Trophoblast cell (in vitro differentiated cells and primary cell): ENCODE results near the gene WNT5A.

ENCODE experiments used
- DNase-seq, 2 donors: peaks; one replicate each; pipeline ENCODE4 v3.0.0-alpha.2; 2016
- H2AFZ ChIP-seq: 2 replicates; pipeline ENCODE4 v1.6.1; 2013; ENCODE audit warnings: low read length, moderate library complexity, mild to moderate bottlenecking; ENCODE audit not compliant: insufficient read depth, poor library complexity
- H2AK5ac ChIP-seq: 2 replicates; pipeline ENCODE4 v1.6.1; 2013; ENCODE audit warnings: mild to moderate bottlenecking, low read length
- H2BK120ac ChIP-seq: 2 replicates; pipeline ENCODE4 v1.6.1; 2013; ENCODE audit warnings: low read length, mild to moderate bottlenecking, moderate library complexity; ENCODE audit not compliant: insufficient read depth, poor library complexity
- H2BK12ac ChIP-seq: 2 replicates; pipeline ENCODE4 v1.6.1; 2013; ENCODE audit warnings: mild to moderate bottlenecking, low read length, moderate library complexity
- H2BK5ac ChIP-seq: 2 replicates; pipeline ENCODE4 v1.6.1; 2013; ENCODE audit warnings: low read length, low read depth, moderate library complexity, mild to moderate bottlenecking; ENCODE audit not compliant: poor library complexity
- H3K14ac ChIP-seq: 2 replicates; pipeline ENCODE4 v1.6.1; 2013; ENCODE audit warnings: mild to moderate bottlenecking, low read length
- H3K18ac ChIP-seq: 2 replicates; pipeline ENCODE4 v1.6.1; 2013; ENCODE audit warnings: mild to moderate bottlenecking, low read length
- H3K23ac ChIP-seq: 2 replicates; pipeline ENCODE4 v1.6.1; 2013; ENCODE audit warnings: low read length
- H3K27ac ChIP-seq: 2 replicates; pipeline ENCODE4 v1.5.1; 2013; ENCODE audit warnings: low read depth, mild to moderate bottlenecking, inconsistent platforms, low read length, moderate library complexity
- H3K27me3 ChIP-seq: 2 replicates; pipeline ENCODE4 v1.6.1; 2013; ENCODE audit warnings: inconsistent platforms, mild to moderate bottlenecking, low read length, moderate library complexity; ENCODE audit not compliant: insufficient read depth
- H3K36me3 ChIP-seq, 2 experiments: 1 replicate in 1 of 2; 2 replicates in 1 of 2; pipeline ENCODE4 v1.6.1; 2013; ENCODE audit warnings: low read length in 2 of 2, mild to moderate bottlenecking in 2 of 2, moderate library complexity in 1 of 2; ENCODE audit not compliant: insufficient read depth in 2 of 2, control insufficient read depth in 1 of 2
- H3K4ac ChIP-seq: 2 replicates; pipeline ENCODE4 v1.6.1; 2013; ENCODE audit warnings: low read depth, mild to moderate bottlenecking, low read length, moderate library complexity
- H3K4me1 ChIP-seq, 2 experiments: 1 replicate in 1 of 2; 2 replicates in 1 of 2; pipeline ENCODE4 v1.6.1; 2013; ENCODE audit warnings: low read length in 2 of 2, mild to moderate bottlenecking in 2 of 2, moderate library complexity in 1 of 2; ENCODE audit not compliant: insufficient read depth in 2 of 2, control insufficient read depth in 1 of 2
- H3K4me2 ChIP-seq: 2 replicates; pipeline ENCODE4 v1.6.1; 2013; ENCODE audit warnings: inconsistent platforms, mild to moderate bottlenecking, low read length, moderate library complexity
- H3K4me3 ChIP-seq: 2 replicates; pipeline ENCODE4 v1.5.1; 2013; ENCODE audit warnings: mild to moderate bottlenecking, low read depth, low read length, inconsistent platforms
- H3K79me1 ChIP-seq: one replicate; pipeline ENCODE4 v1.6.1; 2013; ENCODE audit warnings: low read length
- H3K79me2 ChIP-seq: 2 replicates; pipeline ENCODE4 v1.6.1; 2013; ENCODE audit warnings: low read length, mild to moderate bottlenecking; ENCODE audit not compliant: control insufficient read depth, insufficient read depth, poor library complexity
- H3K9ac ChIP-seq: 2 replicates; pipeline ENCODE4 v1.6.1; 2013; ENCODE audit warnings: mild to moderate bottlenecking, low read length
- H3K9me3 ChIP-seq: 2 replicates; pipeline ENCODE4 v1.6.1; 2013; ENCODE audit warnings: low read depth, mild to moderate bottlenecking, control low read depth, inconsistent platforms, low read length; ENCODE audit not compliant: insufficient read depth
- H4K12ac ChIP-seq: 2 replicates; pipeline ENCODE4 v1.6.1; 2013; ENCODE audit warnings: low read depth, mild to moderate bottlenecking, low read length, moderate library complexity
- H4K8ac ChIP-seq: 2 replicates; pipeline ENCODE4 v1.6.1; 2013; ENCODE audit warnings: low read depth, mild to moderate bottlenecking, low read length, moderate library complexity
- H4K91ac ChIP-seq: one replicate; pipeline ENCODE4 v1.6.1; 2013; ENCODE audit warnings: low read depth, mild to moderate bottlenecking, low read length, moderate library complexity
- WGBS: extraction: QIAGEN DNeasy Blood & Tissue Kit; methylation state at CpG from one replicate; pipeline ENCODE4 v1.1.7; 2013; ENCODE audit warnings: missing lambda C conversion rate; ENCODE audit not compliant: insufficient read length, insufficient coverage; ENCODE audit errors: extremely low coverage; 5-methylcytosine and 5-hydroxymethylcytosine counted together

The WNT5A gene

DNA sequence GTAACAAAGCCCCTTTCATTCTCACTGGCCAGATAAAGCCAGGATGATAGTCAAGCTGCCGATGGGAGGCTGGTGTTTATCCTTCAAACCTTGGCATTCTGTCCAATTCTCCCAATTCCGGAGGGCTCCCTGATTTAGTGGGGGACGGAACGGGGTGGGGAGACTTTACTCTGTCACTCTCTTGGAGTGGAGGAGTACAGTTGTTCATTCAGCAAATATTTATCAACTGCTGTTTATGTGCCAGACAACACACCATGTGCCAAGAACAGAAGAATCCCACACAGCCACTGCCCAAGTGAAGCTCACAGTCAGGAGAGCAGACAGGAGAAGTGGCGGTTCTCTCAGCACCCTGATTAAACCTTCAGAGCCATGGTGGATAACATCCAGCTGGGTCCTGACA, 63.3 kb downstream of the WNT5A start:
- Histone ChIP-seq H3K79me2 (no peaks in the 10 kb centered on the region), H2BK120ac (no peak overlapping the region), H3K4me3 (no peak overlapping the region), H2BK5ac (no peak overlapping the region), H3K4ac (no peak overlapping the region), H2BK12ac (no peak overlapping the region), H2AFZ (no peak overlapping the region), H4K91ac (peak overlapping the region; percentile 25), H3K14ac (no peak overlapping the region), H3K79me1 (peaks cover 4% of the 10 kb centered on the region), H3K9ac (no peak overlapping the region), H4K8ac (no peak overlapping the region), H3K9me3 (no peaks in the 10 kb centered on the region), H4K12ac (no peak overlapping the region), H3K27ac (no peak overlapping the region), H3K36me3 (no peaks in the 10 kb centered on the region), H3K27me3 (no peaks in the 10 kb centered on the region), H3K23ac (no peak overlapping the region), H2AK5ac (no peak overlapping the region), H3K4me1 (peaks cover 3 to 6% of the 10 kb centered on the region in 2 experiments), H3K18ac (no peak overlapping the region), H3K4me2 (no peak overlapping the region)
- no CpG with 5 or more reads among the region's 5 CpGs for WGBS
- DNase-seq = no peak

- no peak overlapping the region for H2BK5ac ChIP-seq
- no peak overlapping the region for H4K8ac ChIP-seq
- H2BK120ac ChIP-seq = no peak overlapping the region
- H3K4me3 ChIP-seq = no peak overlapping the region
- no peaks in the 10 kb centered on the region for H3K9me3 ChIP-seq
- H2AK5ac ChIP-seq = no peak overlapping the region
- H3K79me1 ChIP-seq = no peaks in the 10 kb centered on the region
- no peak overlapping the region for H2BK12ac ChIP-seq
- H3K23ac ChIP-seq = no peak overlapping the region
- no peak overlapping the region for H3K18ac ChIP-seq
- no peaks in the 10 kb centered on the region for H3K79me2 ChIP-seq
- no peak overlapping the region for H3K4me2 ChIP-seq
- no peaks in the 10 kb centered on the region for H3K36me3 ChIP-seq
- no peak overlapping the region for H4K12ac ChIP-seq
- no peak overlapping the region for H3K9ac ChIP-seq
- no peak overlapping the region for H3K14ac ChIP-seq
- peaks cover 0 to 3% of the 10 kb centered on the region in 2 experiments for H3K4me1 ChIP-seq
- WGBS = no CpG with 5 or more reads among the region's 1 CpG
- DNase-seq = no peak
- no peak overlapping the region for H4K91ac ChIP-seq
- no peak overlapping the region for H2AFZ ChIP-seq
- H3K4ac ChIP-seq = no peak overlapping the region
- no peaks in the 10 kb centered on the region for H3K27me3 ChIP-seq
- H3K27ac ChIP-seq = no peak overlapping the region
Observed at GRCh38 chr3:55417211-55417610, 69.9 kb downstream of the WNT5A start.

GRCh38 chr3:55416331-55416821, 70.7 kb downstream of the WNT5A start:
- H3K23ac ChIP-seq = no peak overlapping the region
- no CpG with 5 or more reads among the region's 3 CpGs for WGBS

More at GRCh38 chr3:55416331-55416821, 70.7 kb downstream of the WNT5A start:
- Histone ChIP-seq H4K12ac (no peak overlapping the region), H4K8ac (no peak overlapping the region), H4K91ac (no peak overlapping the region), H2AK5ac (no peak overlapping the region), H3K4me1 (peaks cover 0 to 3% of the 10 kb centered on the region in 2 experiments), H3K79me1 (no peaks in the 10 kb centered on the region), H3K4me2 (no peak overlapping the region), H3K4ac (no peak overlapping the region), H3K18ac (no peak overlapping the region), H3K36me3 (no peaks in the 10 kb centered on the region), H3K4me3 (no peak overlapping the region), H3K9me3 (no peaks in the 10 kb centered on the region), H3K27ac (no peak overlapping the region), H2BK120ac (no peak overlapping the region), H3K27me3 (no peaks in the 10 kb centered on the region), H3K79me2 (no peaks in the 10 kb centered on the region), H2BK12ac (no peak overlapping the region), H3K14ac (no peak overlapping the region), H3K9ac (no peak overlapping the region), H2AFZ (no peak overlapping the region), H2BK5ac (no peak overlapping the region)
- DNase-seq = no peak
